CD1c-positive myeloid dendritic cell (primary cell): ENCODE measurements around the gene KRTAP4-1.
"Not testable (repeated sequence)": the region's sequence is repeated elsewhere in the genome, so short reads cannot be mapped to it uniquely, and the experiment has no call there.

Source experiments
- DNase-seq: peaks from one replicate; pipeline ENCODE4 v3.0.0-alpha.2; 2016; ENCODE audit errors: extremely low spot score

Gene KRTAP4-1

DNA sequence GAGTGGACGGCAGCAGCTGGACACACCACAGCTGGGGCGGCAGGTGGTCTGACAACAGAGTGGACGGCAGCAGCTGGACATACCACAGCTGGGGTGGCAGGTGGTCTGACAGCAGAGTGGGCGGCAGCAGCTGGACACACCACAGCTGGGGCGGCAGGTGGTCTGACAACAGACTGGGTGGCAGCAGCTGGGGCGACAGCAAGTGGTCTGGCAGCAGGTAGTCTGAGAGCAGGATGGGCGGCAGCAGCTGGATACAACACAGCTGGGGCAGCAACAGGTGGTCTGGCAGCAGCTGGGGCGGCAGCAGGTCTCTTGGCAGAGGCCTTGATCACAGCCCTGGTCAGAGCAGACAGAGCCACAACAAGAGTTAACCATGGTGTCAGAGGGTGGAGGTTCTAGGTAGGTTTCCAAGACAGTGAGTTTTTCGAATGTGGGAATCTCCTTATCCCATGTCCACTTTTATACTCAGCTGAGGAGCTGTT, at the start of gene KRTAP4-1:
TSS of gene KRTAP4-1 (minus strand) at position 432 of the 482 bp plus-strand sequence. CDS start at position 375, 57 bp downstream.
- DNase-seq: no peak

DNA sequence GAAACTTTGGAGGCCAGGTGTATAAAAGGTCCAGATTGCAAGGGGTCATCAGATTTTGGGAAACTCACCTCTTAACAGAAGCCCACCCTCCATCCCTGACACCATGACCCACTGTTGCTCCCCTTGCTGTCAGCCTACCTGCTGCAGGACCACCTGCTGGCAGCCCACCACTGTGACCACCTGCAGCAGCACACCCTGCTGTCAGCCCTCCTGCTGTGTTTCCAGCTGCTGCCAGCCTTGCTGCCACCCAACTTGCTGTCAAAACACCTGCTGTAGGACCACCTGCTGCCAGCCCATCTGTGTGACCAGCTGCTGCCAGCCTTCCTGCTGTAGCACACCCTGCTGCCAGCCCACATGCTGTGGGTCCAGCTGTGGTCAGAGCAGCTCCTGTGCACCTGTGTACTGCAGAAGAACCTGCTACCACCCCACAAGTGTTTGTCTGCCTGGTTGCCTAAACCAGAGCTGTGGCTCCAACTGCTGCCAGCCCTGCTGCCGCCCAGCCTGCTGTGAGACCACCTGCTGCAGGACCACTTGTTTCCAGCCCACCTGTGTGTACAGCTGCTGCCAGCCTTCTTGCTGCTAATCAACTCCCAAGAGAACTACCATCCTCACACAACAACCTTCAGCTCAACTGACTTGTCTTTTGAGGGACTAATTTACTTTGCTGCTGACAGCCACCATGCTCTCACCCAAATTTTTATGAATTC, 47.8 kb upstream of the KRTAP4-1 start, which contains the start of gene KRTAP9-3:
TSS of gene KRTAP9-3 (plus strand) at position 51 of the 707 bp plus-strand sequence. CDS start at position 104, 53 bp downstream.
- DNase-seq: not testable (repeated sequence)

DNA sequence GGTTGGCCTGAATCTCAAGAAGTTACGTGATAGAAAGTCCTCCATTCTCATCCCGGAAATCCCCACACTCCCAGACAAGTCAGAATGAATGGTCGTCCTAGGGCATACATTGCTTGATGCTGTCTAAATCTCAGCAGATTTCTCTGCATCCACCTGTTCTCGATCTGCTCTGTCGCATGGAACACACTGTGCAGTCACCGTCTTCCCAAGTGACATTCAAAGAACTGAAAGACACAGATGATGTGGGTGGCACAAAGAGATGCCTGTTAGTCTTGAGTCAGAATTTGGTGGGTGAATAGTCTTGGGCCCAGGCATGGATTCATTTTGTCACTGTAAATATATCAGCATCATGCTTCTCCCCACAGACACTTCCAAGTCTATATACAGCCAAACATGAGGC, 47.0 kb upstream of the KRTAP4-1 start:
- DNase-seq: no peak

DNA sequence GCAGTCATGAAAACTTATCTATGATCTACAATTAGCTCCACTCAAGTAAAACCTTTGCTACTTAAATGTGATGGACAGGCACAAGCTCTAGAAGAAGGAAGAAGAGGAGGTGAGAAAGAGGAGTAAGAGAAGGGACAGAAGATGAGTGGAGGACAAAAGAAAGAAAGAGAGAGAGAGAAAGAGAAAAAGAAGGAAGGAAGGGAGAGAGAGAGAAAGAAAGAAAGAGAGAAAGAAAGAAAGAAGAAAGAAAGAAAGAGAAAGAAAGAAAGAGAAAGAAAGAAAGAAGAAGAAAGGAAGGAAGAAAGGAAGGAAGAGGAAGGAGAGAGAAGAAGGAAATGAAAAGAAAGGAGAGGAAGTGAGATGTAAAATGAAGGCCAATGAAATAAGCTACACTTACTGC, 45.4 kb upstream of the KRTAP4-1 start:
- DNase-seq: no peak

DNA sequence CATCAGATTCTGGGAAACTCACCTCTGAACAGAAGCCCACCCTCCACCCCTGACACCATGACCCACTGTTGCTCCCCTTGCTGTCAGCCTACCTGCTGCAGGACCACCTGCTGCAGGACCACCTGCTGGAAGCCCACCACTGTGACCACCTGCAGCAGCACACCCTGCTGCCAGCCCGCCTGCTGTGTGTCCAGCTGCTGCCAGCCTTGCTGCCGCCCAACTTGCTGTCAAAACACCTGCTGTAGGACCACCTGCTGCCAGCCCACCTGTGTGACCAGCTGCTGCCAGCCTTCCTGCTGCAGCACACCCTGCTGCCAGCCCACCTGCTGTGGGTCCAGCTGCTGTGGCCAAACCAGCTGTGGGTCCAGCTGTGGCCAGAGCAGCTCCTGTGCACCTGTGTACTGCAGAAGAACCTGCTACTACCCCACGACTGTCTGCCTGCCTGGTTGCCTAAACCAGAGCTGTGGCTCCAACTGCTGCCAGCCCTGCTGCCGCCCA, 41.9 kb upstream of the KRTAP4-1 start, which contains the start of gene KRTAP9-2:
TSS of gene KRTAP9-2 (plus strand) at position 51 of the 498 bp plus-strand sequence. CDS start at position 58, 7 bp downstream.
- DNase-seq: not testable (repeated sequence)

DNA sequence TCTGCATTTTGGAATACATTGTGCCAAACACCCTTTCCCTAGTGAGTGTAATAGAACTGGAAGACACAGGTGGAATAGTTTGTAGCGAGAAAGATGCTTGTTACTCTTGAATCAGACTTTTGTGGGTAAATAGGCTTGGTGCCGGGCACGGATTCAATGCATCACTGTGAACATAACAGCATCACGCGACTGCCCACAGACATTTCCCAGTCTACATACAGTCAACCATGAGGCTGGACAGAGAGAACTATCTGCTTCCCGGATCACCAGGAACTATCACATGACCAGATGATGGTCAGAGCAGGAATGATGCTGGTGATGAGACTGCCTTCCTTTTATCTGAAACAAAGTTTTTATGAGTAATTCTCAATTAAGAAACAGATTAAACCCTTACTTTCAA, 41.3 kb upstream of the KRTAP4-1 start:
- no peak for DNase-seq

DNA sequence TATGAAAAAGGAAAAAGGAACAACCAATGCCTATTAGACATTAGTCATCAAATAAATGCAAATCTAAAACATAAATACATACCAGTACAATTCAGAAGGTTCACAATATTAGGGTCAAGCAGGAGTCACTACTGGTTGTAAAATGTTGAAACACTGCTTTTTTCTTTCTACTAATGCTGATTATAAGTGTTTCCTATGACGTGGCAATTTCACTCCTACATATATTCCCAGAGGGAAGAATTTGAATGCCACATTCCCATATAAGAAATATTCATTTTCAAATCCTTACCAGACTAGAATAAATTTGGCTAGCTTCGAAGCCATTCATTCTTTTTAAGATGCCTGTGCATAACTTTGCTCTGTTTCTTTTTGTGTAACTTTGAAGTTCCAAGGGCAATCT, 39.1 kb upstream of the KRTAP4-1 start:
- no peak for DNase-seq

DNA sequence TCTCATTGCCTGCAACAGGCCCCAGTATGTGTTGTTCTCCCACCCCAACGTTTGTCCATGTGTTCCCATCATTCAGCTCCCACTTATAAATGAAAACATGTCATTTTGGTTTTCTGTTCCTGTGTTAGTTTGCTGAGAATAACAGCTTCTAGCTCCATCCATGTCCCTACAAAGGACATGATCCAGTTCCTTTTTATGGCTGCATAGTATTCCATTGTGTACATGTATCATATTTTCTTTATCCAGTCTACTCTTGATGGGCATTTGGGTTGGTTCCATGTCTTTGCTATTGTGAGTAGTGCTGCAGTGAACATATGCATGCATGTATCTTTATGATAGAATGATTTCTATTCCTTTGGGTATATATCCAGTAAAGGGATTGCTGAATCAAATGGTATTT, 31.0 kb upstream of the KRTAP4-1 start:
- DNase-seq: no peak

DNA sequence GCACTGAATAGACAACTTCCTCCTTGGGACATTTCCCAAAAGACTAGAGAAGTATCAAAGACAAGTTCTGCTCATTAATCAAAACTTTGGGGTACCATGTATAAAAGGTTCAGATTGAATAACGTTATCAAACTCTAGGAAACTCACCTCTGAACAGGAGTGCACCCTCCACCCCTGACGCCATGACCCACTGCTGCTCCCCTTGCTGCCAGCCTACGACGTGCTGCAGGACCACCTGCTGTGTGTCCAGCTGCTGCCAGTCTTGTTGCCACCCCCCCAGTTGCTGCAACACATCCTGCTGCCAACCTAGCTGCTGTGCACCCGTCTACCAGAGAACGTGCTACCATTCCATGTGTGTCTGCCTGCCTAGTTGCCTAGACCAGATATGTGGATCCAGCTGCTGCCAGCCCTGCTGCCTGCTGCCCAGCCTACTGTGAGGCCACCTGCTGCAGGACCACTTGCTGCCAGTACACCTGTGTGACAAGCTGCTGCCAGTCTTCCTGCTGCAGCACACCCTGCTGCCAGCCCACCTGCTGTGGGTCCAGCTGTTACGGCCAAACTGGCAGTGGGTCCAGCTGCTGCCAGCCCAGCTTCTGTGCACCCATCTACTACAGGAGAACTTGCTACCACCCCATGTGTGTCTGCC, 27.9 kb upstream of the KRTAP4-1 start:
- DNase-seq: no peak

DNA sequence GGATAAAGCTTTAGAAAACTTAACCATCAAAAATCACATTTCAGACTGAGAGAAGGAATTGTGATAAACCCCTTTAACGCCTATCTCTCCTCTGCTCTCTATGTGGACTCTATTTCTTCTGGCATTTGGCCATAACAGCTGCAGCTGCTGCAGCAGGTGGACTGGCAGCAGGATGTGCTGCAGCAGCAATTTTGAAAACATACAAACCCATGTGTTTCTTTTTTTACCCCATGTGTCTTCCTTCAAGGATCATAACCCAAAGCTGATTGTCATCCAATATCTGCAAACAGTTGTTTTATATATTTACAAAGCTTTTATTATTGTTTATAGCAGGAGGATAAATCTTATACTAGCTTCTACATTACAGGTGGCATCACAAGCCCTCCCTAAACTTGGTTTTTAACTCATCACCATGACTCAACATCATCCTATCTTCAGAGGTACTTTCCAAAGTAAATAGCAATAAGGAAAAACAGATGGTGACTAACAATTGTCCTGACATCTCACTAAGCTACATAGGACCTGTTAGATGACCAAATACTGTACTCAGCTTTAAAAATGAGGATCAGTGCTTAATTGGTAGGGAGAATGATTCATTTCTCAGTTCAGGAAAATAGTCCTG, 27.2 kb upstream of the KRTAP4-1 start:
- no peak for DNase-seq

DNA sequence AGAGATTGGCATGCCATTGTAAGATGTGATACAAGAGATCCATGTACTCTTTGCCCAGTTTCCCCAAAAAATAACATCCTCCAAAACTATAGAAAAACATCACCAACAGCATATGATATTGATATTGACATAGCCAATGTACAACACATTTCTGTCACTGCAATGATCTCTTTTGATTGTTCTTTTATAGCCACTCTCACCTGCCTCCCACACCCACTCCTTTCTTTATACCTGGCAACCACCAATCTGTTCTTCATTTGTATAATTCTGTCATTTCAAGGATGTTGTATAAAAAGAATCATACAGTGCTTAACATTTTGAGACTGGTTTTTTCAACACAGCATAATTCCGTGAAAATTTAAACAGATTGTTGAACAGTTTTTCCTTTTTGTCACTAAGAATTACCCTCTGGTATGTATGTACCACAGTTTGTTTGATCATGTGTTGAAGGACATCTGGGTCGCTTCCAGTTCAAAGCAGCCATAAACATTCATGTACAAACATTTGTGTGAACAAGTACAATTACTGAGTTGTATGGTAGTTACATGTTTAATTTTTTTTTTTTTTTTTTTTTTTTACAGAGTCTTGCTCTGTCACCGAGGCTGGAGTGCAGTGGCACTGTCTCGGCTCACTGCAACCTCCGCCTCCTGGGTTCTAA, 14.8 kb upstream of the KRTAP4-1 start:
- no peak for DNase-seq

DNA sequence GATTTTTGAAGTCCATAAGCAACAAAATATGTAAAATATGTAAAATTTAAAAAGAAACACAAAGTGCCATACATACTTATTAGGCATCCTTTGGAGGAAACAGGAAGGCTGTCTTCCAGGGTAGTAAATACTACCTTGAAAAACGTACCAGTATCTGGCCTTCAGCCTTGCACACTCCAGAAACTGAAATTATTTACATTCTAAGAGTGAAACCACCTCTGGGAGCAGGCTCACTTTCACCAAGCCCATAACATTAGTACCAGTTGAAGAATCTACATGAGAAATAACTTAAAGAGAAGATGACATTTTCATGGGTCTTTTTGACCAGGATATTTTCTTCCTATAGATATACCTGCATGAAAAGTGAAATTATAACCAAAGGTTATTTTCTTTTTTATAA, 11.4 kb upstream of the KRTAP4-1 start:
- no peak for DNase-seq

DNA sequence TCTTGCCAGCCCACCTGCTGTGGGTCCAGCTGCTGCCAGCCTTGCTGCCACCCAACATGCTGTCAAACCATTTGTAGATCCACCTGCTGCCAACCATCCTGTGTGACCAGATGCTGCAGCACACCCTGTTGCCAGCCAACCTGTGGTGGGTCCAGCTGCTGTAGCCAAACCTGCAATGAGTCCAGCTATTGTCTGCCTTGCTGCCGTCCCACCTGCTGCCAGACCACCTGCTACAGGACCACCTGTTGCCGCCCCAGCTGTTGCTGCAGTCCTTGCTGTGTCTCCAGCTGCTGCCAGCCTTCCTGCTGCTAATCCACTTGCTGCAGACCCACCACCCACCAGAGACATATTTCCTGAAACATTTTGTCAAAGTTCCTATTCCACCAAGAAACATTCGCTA, 5.6 kb upstream of the KRTAP4-1 start:
- no peak for DNase-seq

DNA sequence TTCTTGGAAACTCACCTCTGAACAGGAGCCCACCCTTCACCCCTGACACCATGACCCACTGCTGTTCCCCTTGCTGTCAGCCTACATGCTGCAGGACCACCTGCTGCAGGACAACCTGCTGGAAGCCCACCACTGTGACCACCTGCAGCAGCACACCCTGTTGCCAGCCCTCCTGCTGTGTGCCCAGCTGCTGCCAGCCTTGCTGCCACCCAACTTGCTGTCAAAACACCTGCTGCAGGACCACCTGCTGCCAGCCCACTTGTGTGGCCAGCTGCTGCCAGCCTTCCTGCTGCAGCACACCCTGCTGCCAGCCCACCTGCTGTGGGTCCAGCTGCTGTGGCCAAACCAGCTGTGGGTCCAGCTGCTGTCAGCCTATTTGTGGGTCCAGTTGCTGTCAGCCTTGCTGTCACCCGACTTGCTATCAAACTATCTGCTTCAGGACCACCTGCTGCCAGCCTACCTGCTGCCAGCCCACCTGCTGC, 5.2 kb upstream of the KRTAP4-1 start, which contains the start of gene KRTAP9-1:
TSS of gene KRTAP9-1 (plus strand) at position 51 of the 482 bp plus-strand sequence. CDS start at position 51, 0 bp downstream.
- not testable (repeated sequence) for DNase-seq

DNA sequence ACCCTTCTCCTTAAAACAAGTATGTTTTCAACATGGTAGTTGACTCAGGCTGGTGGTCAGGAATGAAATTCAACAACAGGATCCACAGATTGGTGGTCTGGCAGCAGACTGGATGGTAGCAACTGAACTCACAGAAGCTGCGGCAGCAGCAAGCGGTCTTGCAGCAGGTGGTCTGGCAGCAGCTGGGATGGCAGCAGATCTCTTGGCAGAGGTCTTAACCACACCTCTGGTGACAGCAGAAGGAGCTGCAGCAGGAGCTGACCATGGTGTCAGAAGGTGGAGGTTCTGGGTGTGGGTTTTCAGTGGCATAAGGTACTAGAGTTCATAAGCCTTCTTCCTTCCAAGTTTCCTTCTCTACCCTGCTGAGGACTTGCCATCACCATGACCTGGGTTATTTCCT, 2.2 kb upstream of the KRTAP4-1 start:
- DNase-seq: no peak

DNA sequence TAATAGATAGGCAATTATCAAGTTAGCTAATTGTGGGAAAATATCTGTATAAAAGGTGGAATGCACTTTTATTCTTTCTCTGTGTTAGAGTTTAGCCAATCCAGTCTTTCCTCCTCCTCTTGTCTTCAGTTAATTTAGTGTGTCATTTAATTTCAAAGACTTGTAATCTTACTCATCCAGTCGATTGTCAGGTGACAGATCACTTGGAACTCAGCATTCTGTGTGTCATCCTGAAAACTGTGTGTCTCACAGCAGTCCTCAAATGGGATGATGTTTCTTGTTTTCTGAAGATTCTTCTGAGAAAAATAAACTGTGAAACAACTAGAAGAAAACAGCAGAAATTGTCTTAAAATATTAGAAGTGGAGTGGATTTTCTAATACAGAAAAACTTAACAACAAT, 290 bp upstream of the KRTAP4-1 start:
- DNase-seq: no peak

DNA sequence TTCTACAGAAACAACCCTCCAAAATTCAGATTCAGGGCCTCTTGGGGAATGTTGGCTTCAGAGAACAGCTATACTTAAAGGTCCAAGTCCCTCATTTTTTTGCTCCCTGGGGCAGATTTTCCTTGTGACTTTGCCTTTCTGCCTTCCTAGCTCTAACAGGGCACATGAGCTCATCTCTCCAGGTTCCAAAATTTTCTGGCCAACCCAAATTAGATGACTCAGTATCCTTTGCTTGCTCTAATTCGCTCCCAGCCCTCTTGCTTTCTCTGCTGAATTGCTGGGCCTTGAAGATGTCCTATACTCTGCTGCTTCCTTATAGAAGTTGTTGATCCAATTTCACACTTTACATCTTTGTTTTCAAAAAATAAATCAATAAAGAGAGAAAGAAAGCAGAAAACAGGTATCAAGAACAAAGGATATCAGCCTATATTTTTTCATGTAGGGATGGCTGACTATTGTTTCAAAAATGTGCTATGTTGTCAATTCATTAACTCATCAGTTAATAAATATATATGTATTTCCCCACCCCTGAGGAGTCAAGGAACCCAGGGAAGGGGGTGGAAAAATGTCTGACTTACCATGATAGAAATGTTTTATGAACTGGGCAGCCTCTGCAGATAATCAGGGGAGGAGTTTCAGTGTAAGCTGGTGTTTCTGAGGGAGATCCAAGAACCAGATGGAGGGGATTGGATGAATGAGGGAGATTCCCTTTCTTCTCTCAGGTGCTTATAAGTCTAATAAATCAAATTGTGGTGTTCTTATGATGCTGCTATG, 5.7 kb downstream of the KRTAP4-1 start:
- DNase-seq: no peak

DNA sequence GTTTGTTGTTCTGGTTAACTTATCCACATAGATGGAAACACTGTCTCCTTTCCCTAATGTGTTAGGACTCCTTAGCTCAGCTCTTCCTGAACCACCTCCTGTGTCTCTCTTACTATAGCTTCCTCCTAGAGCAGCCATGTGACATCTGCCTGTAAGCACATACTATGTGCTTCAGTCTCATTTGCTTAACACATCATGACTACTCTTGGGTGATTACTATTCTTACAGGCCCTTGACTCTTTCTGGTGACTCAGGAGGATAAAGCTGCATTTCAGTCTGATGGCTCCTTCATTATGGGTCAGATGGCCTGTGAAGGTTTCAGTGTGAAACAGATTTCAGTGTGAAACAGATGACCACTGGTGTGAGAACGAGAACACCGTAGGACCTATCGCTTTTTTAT, 6.4 kb downstream of the KRTAP4-1 start:
- DNase-seq: peak; percentile 59

DNA sequence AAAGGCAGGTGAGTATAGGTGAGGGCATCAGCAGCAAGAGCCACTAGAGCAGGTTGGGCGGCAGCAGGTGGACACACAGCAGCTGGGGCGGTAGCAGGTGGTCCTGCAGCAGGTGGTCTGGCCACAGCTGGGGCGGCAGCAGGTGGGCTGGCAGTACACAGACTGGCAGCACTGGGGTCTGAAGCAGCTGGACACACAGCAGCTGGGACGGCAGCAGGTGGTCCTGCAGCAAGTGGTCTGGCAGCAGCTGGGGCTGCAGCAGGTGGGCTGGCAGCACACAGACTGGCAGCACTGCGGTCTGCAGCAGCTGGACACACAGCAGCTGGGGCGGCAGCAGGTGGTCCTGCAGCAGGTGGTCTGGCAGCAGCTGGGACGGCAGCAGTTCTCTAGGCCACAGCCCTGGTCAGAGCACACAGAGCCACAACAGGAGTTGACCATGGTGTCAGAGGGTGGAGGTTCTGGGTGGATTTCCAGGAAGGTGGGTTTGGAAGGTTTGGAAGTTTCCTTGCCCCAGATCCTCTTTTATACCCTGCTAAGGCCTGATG, 6.9 kb downstream of the KRTAP4-1 start, which contains the start of gene KRTAP4-2:
TSS of gene KRTAP4-2 (minus strand) at position 495 of the 545 bp plus-strand sequence. CDS start at position 438, 57 bp downstream.
- DNase-seq: no peak

DNA sequence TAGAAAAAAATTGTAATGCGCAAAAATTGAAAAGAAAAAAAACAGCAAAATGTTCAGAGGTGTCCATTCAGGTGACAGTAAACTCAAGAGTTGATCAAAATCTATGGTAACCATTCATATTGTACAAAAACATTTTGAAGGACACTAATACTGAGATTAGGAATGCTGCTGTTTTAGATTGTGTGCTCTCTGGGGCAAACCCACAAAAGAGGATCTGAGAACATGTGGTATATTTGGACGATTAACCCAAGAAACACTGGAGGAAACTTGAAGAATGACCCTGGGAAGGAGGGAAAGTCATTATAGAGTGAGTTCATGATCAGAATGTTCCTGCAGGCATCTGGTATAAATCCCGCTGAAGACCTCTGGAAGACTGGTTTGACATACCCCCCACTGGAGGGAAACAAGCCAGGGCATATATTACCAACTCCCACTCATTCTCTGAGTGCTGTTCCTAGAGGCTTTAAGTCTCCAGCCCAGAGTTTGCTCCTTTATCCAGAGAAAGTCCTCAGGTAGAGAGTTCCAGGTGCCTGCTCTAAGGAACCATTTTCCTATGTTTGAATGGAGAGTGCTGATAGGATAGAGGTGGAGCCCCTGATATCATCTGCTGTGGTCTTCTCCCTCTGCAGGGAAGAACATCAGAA, 7.8 kb downstream of the KRTAP4-1 start:
- peak; percentile 74 for DNase-seq
